ENCODE results near the gene TYW5.

Gene TYW5, protein sequence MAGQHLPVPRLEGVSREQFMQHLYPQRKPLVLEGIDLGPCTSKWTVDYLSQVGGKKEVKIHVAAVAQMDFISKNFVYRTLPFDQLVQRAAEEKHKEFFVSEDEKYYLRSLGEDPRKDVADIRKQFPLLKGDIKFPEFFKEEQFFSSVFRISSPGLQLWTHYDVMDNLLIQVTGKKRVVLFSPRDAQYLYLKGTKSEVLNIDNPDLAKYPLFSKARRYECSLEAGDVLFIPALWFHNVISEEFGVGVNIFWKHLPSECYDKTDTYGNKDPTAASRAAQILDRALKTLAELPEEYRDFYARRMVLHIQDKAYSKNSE

GRCh38 chr2:199955339-199956061 lies at the start of gene TYW5, which contains the start of gene MAIP1:
TYW5 (minus strand) TSS chr2:199955491; CDS start chr2:199955470, 21 bp downstream.
MAIP1 (plus strand) TSS chr2:199955582; CDS start chr2:199955799, 217 bp downstream.
- H3K27me3 ChIP-seq (ENCODE audit: control insufficient read depth in 1 of 2, insufficient read depth in 2 of 2, low read length in 2 of 2): no peaks in the 10 kb centered on the region
- H3K4me3 ChIP-seq (ENCODE audit: low read depth in 1 of 2, low read length in 2 of 2): peak within 1 kb of the TSS; percentile 99 to 100
- H3K9me3 ChIP-seq (ENCODE audit: control insufficient read depth in 1 of 2, low read length in 2 of 2): no peaks in the 10 kb centered on the region
- H3K4me1 ChIP-seq (ENCODE audit: control insufficient read depth in 1 of 2, insufficient read depth in 2 of 2, low read length in 2 of 2): peaks cover 22 to 30% of the 10 kb centered on the region in 2 donors
- peak within 1 kb of the TSS; percentile 90 to 99 for H3K9ac ChIP-seq (ENCODE audit: low read depth in 1 of 2, low read length in 2 of 2)
- H3K36me3 ChIP-seq (ENCODE audit: control insufficient read depth in 1 of 2, insufficient read depth in 2 of 2, low read length in 2 of 2): peaks cover 7 to 16% of the 10 kb centered on the region in 2 donors
- H3K27ac ChIP-seq (ENCODE audit: low read depth, low read length): peak within 1 kb of the TSS; percentile 92

DNA sequence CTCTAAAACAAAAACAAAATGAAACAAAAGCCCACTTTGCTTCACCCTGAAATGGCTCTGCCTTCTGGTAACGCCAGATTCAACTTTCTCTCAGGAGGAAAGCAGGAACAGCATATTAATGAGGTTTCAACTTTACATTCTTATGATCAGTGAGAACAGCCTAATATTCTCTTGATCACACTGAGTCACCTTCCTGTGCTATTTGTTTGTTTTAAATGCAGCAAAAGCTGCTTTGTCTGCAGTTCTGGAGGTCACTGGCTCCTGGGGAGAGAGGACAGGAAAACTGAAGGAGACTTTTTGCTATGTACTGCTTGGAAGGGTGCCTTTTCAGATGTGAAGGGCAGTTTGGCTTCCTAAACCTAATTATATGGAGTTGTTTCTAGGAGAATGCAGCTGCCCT lies 48.2 kb upstream of the TYW5 start:
- no peak overlapping the region for H3K27ac ChIP-seq (ENCODE audit: low read depth, low read length)
- H3K4me3 ChIP-seq (ENCODE audit: low read depth in 1 of 2, low read length in 2 of 2): no peak overlapping the region
- no peaks in the 10 kb centered on the region for H3K9me3 ChIP-seq (ENCODE audit: control insufficient read depth in 1 of 2, low read length in 2 of 2)
- no peaks in the 10 kb centered on the region for H3K36me3 ChIP-seq (ENCODE audit: control insufficient read depth in 1 of 2, insufficient read depth in 2 of 2, low read length in 2 of 2)
- no peak overlapping the region for H3K9ac ChIP-seq (ENCODE audit: low read depth in 1 of 2, low read length in 2 of 2)
- no peaks in the 10 kb centered on the region for H3K27me3 ChIP-seq (ENCODE audit: control insufficient read depth in 1 of 2, insufficient read depth in 2 of 2, low read length in 2 of 2)
- no peaks in the 10 kb centered on the region for H3K4me1 ChIP-seq (ENCODE audit: control insufficient read depth in 1 of 2, insufficient read depth in 2 of 2, low read length in 2 of 2)

DNA sequence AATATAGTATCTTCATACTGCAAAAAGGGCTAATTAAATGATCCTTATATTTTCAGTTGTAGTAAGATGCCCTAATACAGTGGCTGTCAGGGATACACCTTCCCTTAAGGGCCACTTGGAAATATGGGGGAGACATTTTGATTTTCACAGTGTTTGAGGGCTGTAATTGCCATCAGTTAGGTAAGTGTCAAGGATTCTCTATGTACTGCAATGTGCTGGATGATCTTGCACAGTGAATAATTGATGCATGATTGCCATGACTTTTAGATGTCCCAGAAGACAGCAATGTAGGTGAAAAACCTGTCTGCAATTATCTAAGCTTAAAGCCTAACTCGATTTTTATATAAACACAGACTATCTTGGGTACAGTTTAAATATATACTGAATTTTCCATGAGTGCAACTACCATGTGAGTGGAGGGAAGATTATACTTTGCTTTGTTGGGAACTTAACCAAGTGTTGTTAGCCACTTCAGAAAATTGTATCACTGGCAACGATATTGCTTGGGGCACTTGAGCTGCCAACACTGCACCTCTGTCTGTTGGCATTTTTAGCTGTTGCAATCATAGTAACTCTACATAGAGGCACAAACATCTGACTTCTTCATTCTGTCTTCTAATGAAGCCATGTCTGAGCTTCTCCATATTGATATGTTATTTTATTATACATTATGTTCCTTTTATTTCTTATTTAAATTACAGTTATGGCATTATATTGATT lies 45.3 kb upstream of the TYW5 start:
- H3K4me1 ChIP-seq (ENCODE audit: control insufficient read depth in 1 of 2, insufficient read depth in 2 of 2, low read length in 2 of 2): no peaks in the 10 kb centered on the region
- no peaks in the 10 kb centered on the region for H3K27me3 ChIP-seq (ENCODE audit: control insufficient read depth in 1 of 2, insufficient read depth in 2 of 2, low read length in 2 of 2)
- H3K9me3 ChIP-seq (ENCODE audit: control insufficient read depth in 1 of 2, low read length in 2 of 2): no peaks in the 10 kb centered on the region
- H3K27ac ChIP-seq (ENCODE audit: low read depth, low read length): no peak overlapping the region
- no peak overlapping the region for H3K9ac ChIP-seq (ENCODE audit: low read depth in 1 of 2, low read length in 2 of 2)
- no peak overlapping the region for H3K4me3 ChIP-seq (ENCODE audit: low read depth in 1 of 2, low read length in 2 of 2)
- H3K36me3 ChIP-seq (ENCODE audit: control insufficient read depth in 1 of 2, insufficient read depth in 2 of 2, low read length in 2 of 2): no peaks in the 10 kb centered on the region

DNA sequence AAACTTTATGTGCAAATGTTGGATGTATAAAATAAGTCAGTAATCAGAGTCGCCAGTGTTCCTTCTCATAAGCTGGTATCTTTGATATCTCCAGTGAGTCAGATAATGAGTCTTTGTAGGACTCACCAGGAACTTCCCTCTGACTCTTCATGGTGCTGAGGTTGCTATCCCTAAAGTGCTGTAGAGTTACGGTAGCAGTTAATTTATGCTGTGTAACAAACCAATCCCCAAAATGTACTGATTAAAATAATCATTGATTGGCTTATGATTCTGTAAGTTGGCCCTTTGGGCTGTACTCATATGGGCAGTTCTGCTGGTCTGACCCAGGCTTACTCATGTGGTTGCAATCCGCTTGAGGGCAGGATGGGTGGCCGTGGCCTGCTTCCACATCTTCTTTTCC lies 43.9 kb upstream of the TYW5 start:
- Histone ChIP-seq H3K27me3 (ENCODE audit: control insufficient read depth in 1 of 2, insufficient read depth in 2 of 2, low read length in 2 of 2) (no peaks in the 10 kb centered on the region), H3K4me3 (ENCODE audit: low read depth in 1 of 2, low read length in 2 of 2) (no peak overlapping the region), H3K27ac (ENCODE audit: low read depth, low read length) (no peak overlapping the region), H3K36me3 (ENCODE audit: control insufficient read depth in 1 of 2, insufficient read depth in 2 of 2, low read length in 2 of 2) (no peaks in the 10 kb centered on the region), H3K4me1 (ENCODE audit: control insufficient read depth in 1 of 2, insufficient read depth in 2 of 2, low read length in 2 of 2) (no peaks in the 10 kb centered on the region), H3K9ac (ENCODE audit: low read depth in 1 of 2, low read length in 2 of 2) (no peak overlapping the region), H3K9me3 (ENCODE audit: control insufficient read depth in 1 of 2, low read length in 2 of 2) (no peaks in the 10 kb centered on the region)

- no peak overlapping the region for H3K9ac ChIP-seq (ENCODE audit: low read depth in 1 of 2, low read length in 2 of 2)
- no peaks in the 10 kb centered on the region for H3K4me1 ChIP-seq (ENCODE audit: control insufficient read depth in 1 of 2, insufficient read depth in 2 of 2, low read length in 2 of 2)
- no peaks in the 10 kb centered on the region for H3K9me3 ChIP-seq (ENCODE audit: control insufficient read depth in 1 of 2, low read length in 2 of 2)
- no peak overlapping the region for H3K27ac ChIP-seq (ENCODE audit: low read depth, low read length)
- H3K27me3 ChIP-seq (ENCODE audit: control insufficient read depth in 1 of 2, insufficient read depth in 2 of 2, low read length in 2 of 2): no peaks in the 10 kb centered on the region
- no peaks in the 10 kb centered on the region for H3K36me3 ChIP-seq (ENCODE audit: control insufficient read depth in 1 of 2, insufficient read depth in 2 of 2, low read length in 2 of 2)
- H3K4me3 ChIP-seq (ENCODE audit: low read depth in 1 of 2, low read length in 2 of 2): no peak overlapping the region
These were observed 42.0 kb upstream of the TYW5 start for GRCh38 chr2:199997296-199997695.

- H3K9ac ChIP-seq (ENCODE audit: low read depth in 1 of 2, low read length in 2 of 2): no peak overlapping the region
- no peaks in the 10 kb centered on the region for H3K27me3 ChIP-seq (ENCODE audit: control insufficient read depth in 1 of 2, insufficient read depth in 2 of 2, low read length in 2 of 2)
- H3K4me1 ChIP-seq (ENCODE audit: control insufficient read depth in 1 of 2, insufficient read depth in 2 of 2, low read length in 2 of 2): no peaks in the 10 kb centered on the region
- H3K36me3 ChIP-seq (ENCODE audit: control insufficient read depth in 1 of 2, insufficient read depth in 2 of 2, low read length in 2 of 2): no peaks in the 10 kb centered on the region
- H3K9me3 ChIP-seq (ENCODE audit: control insufficient read depth in 1 of 2, low read length in 2 of 2): no peaks in the 10 kb centered on the region
- no peak overlapping the region for H3K4me3 ChIP-seq (ENCODE audit: low read depth in 1 of 2, low read length in 2 of 2)
- H3K27ac ChIP-seq (ENCODE audit: low read depth, low read length): no peak overlapping the region
These were observed 39.6 kb upstream of the TYW5 start for GRCh38 chr2:199994896-199995295.

GRCh38 chr2:199994371-199994770 lies 39.1 kb upstream of the TYW5 start:
- H3K4me1 ChIP-seq (ENCODE audit: control insufficient read depth in 1 of 2, insufficient read depth in 2 of 2, low read length in 2 of 2): no peaks in the 10 kb centered on the region
- H3K9ac ChIP-seq (ENCODE audit: low read depth in 1 of 2, low read length in 2 of 2): no peak overlapping the region
- H3K27ac ChIP-seq (ENCODE audit: low read depth, low read length): no peak overlapping the region
- no peaks in the 10 kb centered on the region for H3K9me3 ChIP-seq (ENCODE audit: control insufficient read depth in 1 of 2, low read length in 2 of 2)
- no peaks in the 10 kb centered on the region for H3K36me3 ChIP-seq (ENCODE audit: control insufficient read depth in 1 of 2, insufficient read depth in 2 of 2, low read length in 2 of 2)
- H3K4me3 ChIP-seq (ENCODE audit: low read depth in 1 of 2, low read length in 2 of 2): no peak overlapping the region
- no peaks in the 10 kb centered on the region for H3K27me3 ChIP-seq (ENCODE audit: control insufficient read depth in 1 of 2, insufficient read depth in 2 of 2, low read length in 2 of 2)

GRCh38 chr2:199992296-199992695 lies 37.0 kb upstream of the TYW5 start:
- H3K9me3 ChIP-seq (ENCODE audit: control insufficient read depth in 1 of 2, low read length in 2 of 2): no peaks in the 10 kb centered on the region
- H3K36me3 ChIP-seq (ENCODE audit: control insufficient read depth in 1 of 2, insufficient read depth in 2 of 2, low read length in 2 of 2): no peaks in the 10 kb centered on the region
- no peak overlapping the region for H3K4me3 ChIP-seq (ENCODE audit: low read depth in 1 of 2, low read length in 2 of 2)
- H3K27me3 ChIP-seq (ENCODE audit: control insufficient read depth in 1 of 2, insufficient read depth in 2 of 2, low read length in 2 of 2): no peaks in the 10 kb centered on the region
- no peaks in the 10 kb centered on the region for H3K4me1 ChIP-seq (ENCODE audit: control insufficient read depth in 1 of 2, insufficient read depth in 2 of 2, low read length in 2 of 2)
- H3K27ac ChIP-seq (ENCODE audit: low read depth, low read length): no peak overlapping the region
- no peak overlapping the region for H3K9ac ChIP-seq (ENCODE audit: low read depth in 1 of 2, low read length in 2 of 2)

- H3K27ac ChIP-seq (ENCODE audit: low read depth, low read length): no peak overlapping the region
- no peaks in the 10 kb centered on the region for H3K36me3 ChIP-seq (ENCODE audit: control insufficient read depth in 1 of 2, insufficient read depth in 2 of 2, low read length in 2 of 2)
- no peak overlapping the region for H3K4me3 ChIP-seq (ENCODE audit: low read depth in 1 of 2, low read length in 2 of 2)
- H3K9ac ChIP-seq (ENCODE audit: low read depth in 1 of 2, low read length in 2 of 2): no peak overlapping the region
- no peaks in the 10 kb centered on the region for H3K4me1 ChIP-seq (ENCODE audit: control insufficient read depth in 1 of 2, insufficient read depth in 2 of 2, low read length in 2 of 2)
- no peaks in the 10 kb centered on the region for H3K9me3 ChIP-seq (ENCODE audit: control insufficient read depth in 1 of 2, low read length in 2 of 2)
- no peaks in the 10 kb centered on the region for H3K27me3 ChIP-seq (ENCODE audit: control insufficient read depth in 1 of 2, insufficient read depth in 2 of 2, low read length in 2 of 2)
These were observed 36.4 kb upstream of the TYW5 start for GRCh38 chr2:199991691-199992090.

DNA sequence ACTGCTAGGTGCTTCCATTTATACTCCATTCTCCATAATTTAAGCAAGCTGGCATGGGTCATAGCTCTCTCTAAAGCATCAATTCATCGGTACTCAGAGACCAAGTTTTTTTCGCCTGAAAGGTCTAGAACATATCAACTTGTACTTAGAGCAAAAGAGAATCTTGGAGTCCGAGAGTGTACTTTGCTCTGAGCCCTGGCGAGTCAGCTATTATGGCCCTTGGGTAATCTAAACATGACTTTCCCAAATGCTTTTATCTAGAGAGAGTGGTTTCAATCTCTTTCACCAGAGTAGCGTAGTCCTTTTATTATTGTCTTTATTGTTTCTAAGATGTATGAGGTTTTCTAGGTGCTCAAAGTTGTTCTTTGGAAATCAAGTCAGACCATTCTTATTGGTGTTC lies 34.5 kb upstream of the TYW5 start:
- no peaks in the 10 kb centered on the region for H3K27me3 ChIP-seq (ENCODE audit: control insufficient read depth in 1 of 2, insufficient read depth in 2 of 2, low read length in 2 of 2)
- H3K36me3 ChIP-seq (ENCODE audit: control insufficient read depth in 1 of 2, insufficient read depth in 2 of 2, low read length in 2 of 2): no peaks in the 10 kb centered on the region
- no peak overlapping the region for H3K4me3 ChIP-seq (ENCODE audit: low read depth in 1 of 2, low read length in 2 of 2)
- no peaks in the 10 kb centered on the region for H3K4me1 ChIP-seq (ENCODE audit: control insufficient read depth in 1 of 2, insufficient read depth in 2 of 2, low read length in 2 of 2)
- no peaks in the 10 kb centered on the region for H3K9me3 ChIP-seq (ENCODE audit: control insufficient read depth in 1 of 2, low read length in 2 of 2)
- no peak overlapping the region for H3K27ac ChIP-seq (ENCODE audit: low read depth, low read length)
- no peak overlapping the region for H3K9ac ChIP-seq (ENCODE audit: low read depth in 1 of 2, low read length in 2 of 2)
